Measurements from ENCODE around the gene ZNF827. TPM values are rescaled to one million over a fixed set of nuclear protein-coding genes. Genes with fewer than 3 reads are reported as not detected.

ZNF827 gene
- total RNA-seq, 1 experiment from 2014 or later: 5.3 TPM

DNA sequence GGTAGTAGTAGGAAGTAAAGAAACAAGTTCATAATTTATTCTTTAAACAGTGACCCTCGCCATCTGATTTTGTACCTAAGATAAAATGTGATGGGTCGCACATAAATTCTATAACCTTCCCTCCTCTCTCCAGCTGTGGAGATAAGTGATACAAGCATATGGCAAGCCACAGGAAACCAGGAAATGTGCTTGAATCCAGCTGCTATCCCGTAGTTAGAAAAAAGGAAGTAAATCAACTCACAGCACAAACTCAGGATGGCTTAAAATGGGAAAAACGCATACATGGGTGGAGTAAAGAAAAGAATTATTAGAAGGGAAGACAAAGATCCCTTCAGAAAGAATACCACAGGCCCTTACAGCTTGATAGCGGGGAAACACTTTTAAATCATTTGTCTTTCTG lies 78.2 kb downstream of the ZNF827 start:
- CTCF ChIA-PET: no interaction called here
- Histone ChIP-seq H3K36me3 (ENCODE audit: control insufficient read depth, insufficient read depth, low read length) (no peaks in the 10 kb centered on the region), H3K27me3 (replicated peaks; ENCODE audit: control insufficient read depth, insufficient read depth, low read length) (no peaks in the 10 kb centered on the region), H3K4me1 (no peaks in the 10 kb centered on the region), H3K4me3 (ENCODE audit: low read depth, low read length) (no peak overlapping the region), H3K9me3 (no peaks in the 10 kb centered on the region)
- no TSS peak for BruUV-seq (replicated peaks)
- Mint-ChIP-seq H3K4me1 (ENCODE audit: low read depth, unreplicated experiment) (no peaks in the 10 kb centered on the region), H3K4me3 (ENCODE audit: unreplicated experiment) (no peak overlapping the region), H3K27ac (ENCODE audit: unreplicated experiment) (no peak overlapping the region), H3K36me3 (ENCODE audit: insufficient read depth, unreplicated experiment) (no peaks in the 10 kb centered on the region), H3K27me3 (ENCODE audit: insufficient read depth, unreplicated experiment) (no peaks in the 10 kb centered on the region), H3K9me3 (ENCODE audit: unreplicated experiment) (no peaks in the 10 kb centered on the region)
- TF ChIP-seq, protein P1, sequence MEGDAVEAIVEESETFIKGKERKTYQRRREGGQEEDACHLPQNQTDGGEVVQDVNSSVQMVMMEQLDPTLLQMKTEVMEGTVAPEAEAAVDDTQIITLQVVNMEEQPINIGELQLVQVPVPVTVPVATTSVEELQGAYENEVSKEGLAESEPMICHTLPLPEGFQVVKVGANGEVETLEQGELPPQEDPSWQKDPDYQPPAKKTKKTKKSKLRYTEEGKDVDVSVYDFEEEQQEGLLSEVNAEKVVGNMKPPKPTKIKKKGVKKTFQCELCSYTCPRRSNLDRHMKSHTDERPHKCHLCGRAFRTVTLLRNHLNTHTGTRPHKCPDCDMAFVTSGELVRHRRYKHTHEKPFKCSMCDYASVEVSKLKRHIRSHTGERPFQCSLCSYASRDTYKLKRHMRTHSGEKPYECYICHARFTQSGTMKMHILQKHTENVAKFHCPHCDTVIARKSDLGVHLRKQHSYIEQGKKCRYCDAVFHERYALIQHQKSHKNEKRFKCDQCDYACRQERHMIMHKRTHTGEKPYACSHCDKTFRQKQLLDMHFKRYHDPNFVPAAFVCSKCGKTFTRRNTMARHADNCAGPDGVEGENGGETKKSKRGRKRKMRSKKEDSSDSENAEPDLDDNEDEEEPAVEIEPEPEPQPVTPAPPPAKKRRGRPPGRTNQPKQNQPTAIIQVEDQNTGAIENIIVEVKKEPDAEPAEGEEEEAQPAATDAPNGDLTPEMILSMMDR (IDR thresholded peaks at IDR 0.05; ENCODE audit: insufficient read depth in 1 of 2, low read depth in 1 of 2, low read length in 1 of 2, severe bottlenecking in 1 of 2, unreplicated experiment in 1 of 2): no peak
- POLR2A ChIA-PET: no interaction called here
- no peak for DNase-seq
- intact Hi-C loops (cut with micrococcal nuclease; ENCODE audit: unreplicated experiment): no loop called here

DNA sequence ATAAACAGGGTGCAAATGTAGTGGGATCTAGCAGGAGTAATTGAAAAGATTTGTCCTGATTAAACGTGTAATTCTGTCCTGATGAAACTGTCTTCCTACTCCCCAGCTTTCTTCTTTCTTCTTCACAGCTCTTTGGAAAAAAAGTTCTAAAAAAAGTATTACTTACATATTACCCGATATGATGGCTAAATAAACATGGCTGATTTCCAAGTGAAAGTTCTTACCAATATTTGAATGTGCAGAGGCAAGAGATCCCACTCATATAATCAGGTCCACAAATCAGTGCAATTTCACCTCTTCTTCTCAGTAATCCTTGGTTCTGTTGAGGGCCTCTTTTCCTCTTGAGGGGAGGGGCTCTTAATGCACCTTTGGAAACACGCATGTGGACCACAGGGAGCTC lies 78.7 kb downstream of the ZNF827 start:
- no peaks in the 10 kb centered on the region for H3K9me3 ChIP-seq
- H3K4me1 Mint-ChIP-seq (ENCODE audit: low read depth, unreplicated experiment): no peaks in the 10 kb centered on the region
- H3K36me3 Mint-ChIP-seq (ENCODE audit: insufficient read depth, unreplicated experiment): no peaks in the 10 kb centered on the region
- no peak overlapping the region for H3K27ac Mint-ChIP-seq (ENCODE audit: unreplicated experiment)
- no peak for DNase-seq
- intact Hi-C loops (cut with micrococcal nuclease; ENCODE audit: unreplicated experiment): no loop called here
- POLR2A ChIA-PET: no interaction called here
- H3K27me3 Mint-ChIP-seq (ENCODE audit: insufficient read depth, unreplicated experiment): no peaks in the 10 kb centered on the region
- H3K36me3 ChIP-seq (ENCODE audit: control insufficient read depth, insufficient read depth, low read length): no peaks in the 10 kb centered on the region
- no peak overlapping the region for H3K4me3 ChIP-seq (ENCODE audit: low read depth, low read length)
- no peak overlapping the region for H3K4me3 Mint-ChIP-seq (ENCODE audit: unreplicated experiment)
- no peaks in the 10 kb centered on the region for H3K27me3 ChIP-seq (replicated peaks; ENCODE audit: control insufficient read depth, insufficient read depth, low read length)
- CTCF ChIA-PET: no interaction called here
- BruUV-seq (replicated peaks): no TSS peak
- no peaks in the 10 kb centered on the region for H3K4me1 ChIP-seq
- TF ChIP-seq, protein P1 (IDR thresholded peaks at IDR 0.05; ENCODE audit: insufficient read depth in 1 of 2, low read depth in 1 of 2, low read length in 1 of 2, severe bottlenecking in 1 of 2, unreplicated experiment in 1 of 2): no peak
- H3K9me3 Mint-ChIP-seq (ENCODE audit: unreplicated experiment): no peaks in the 10 kb centered on the region

DNA sequence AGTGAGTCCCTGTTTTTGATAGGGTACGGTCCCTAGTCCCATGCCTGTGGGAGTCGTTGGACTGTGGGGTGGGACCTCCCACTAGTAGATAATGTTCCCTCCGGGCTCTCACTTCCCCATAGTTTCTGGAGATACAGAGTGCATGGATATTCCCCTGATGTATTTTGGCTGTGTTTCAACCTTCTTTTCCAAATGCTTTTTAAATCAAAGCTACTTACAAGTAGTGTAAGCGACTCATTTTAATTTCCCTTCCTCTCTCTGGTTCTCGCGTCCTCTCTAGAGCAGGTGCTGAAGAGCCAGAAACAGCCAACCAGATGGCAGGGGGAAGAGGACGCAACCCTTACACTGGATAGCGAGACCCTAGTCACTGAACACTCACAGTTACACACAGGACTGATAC lies 79.2 kb downstream of the ZNF827 start:
- Histone ChIP-seq H3K27me3 (replicated peaks; ENCODE audit: control insufficient read depth, insufficient read depth, low read length) (no peaks in the 10 kb centered on the region), H3K9me3 (no peaks in the 10 kb centered on the region), H3K4me3 (ENCODE audit: low read depth, low read length) (no peak overlapping the region), H3K4me1 (no peaks in the 10 kb centered on the region), H3K36me3 (ENCODE audit: control insufficient read depth, insufficient read depth, low read length) (no peaks in the 10 kb centered on the region)
- POLR2A ChIA-PET: no interaction called here
- no peaks in the 10 kb centered on the region for H3K9me3 Mint-ChIP-seq (ENCODE audit: unreplicated experiment)
- intact Hi-C loops (cut with micrococcal nuclease; ENCODE audit: unreplicated experiment): no loop called here
- CTCF ChIA-PET: no interaction called here
- H3K4me1 Mint-ChIP-seq (ENCODE audit: low read depth, unreplicated experiment): no peaks in the 10 kb centered on the region
- no peak overlapping the region for H3K27ac Mint-ChIP-seq (ENCODE audit: unreplicated experiment)
- no peak for DNase-seq
- TF ChIP-seq, protein P1 (IDR thresholded peaks at IDR 0.05; ENCODE audit: insufficient read depth in 1 of 2, low read depth in 1 of 2, low read length in 1 of 2, severe bottlenecking in 1 of 2, unreplicated experiment in 1 of 2): no peak
- H3K4me3 Mint-ChIP-seq (ENCODE audit: unreplicated experiment): no peak overlapping the region
- no peaks in the 10 kb centered on the region for H3K27me3 Mint-ChIP-seq (ENCODE audit: insufficient read depth, unreplicated experiment)
- BruUV-seq (replicated peaks): no TSS peak
- H3K36me3 Mint-ChIP-seq (ENCODE audit: insufficient read depth, unreplicated experiment): no peaks in the 10 kb centered on the region
